Activated CD4-positive, alpha-beta T cell treated with anti-CD3 and anti-CD28 coated beads, Interleukin-2, amount 50 U/mL, for 24 hours (primary cell): ENCODE results near the gene RASGRF2.

Source experiments
- DNase-seq, 2 donors: peaks; one replicate each; pipeline ENCODE4 v3.0.0-alpha.2; 2020; ENCODE audit warnings: low read depth in 1 of 2, low spot score in 1 of 2

RASGRF2 gene

GRCh38 chr5:81167078-81167477 is 206.9 kb downstream of the RASGRF2 start:
- DNase-seq = no peak

DNA sequence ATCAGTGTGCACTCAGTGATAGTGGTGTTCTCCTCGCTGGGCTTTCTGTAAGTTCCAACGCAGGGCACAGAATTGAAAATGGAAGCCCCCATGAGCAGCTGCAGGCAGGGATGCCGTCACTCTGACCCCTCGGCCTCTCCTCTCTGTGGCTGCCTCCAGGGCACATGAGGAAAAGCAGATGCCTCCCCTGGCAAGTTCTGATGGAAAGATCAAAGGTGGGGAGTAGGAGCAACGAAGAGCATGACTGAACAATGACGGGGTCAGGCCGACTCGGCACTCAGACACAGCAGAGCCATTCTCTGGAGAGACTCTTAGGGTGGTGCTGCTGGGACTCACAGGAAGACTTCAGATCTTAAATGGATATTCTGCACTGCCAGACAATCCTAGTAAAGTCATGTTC is 207.4 kb downstream of the RASGRF2 start:
- no peak for DNase-seq

DNA sequence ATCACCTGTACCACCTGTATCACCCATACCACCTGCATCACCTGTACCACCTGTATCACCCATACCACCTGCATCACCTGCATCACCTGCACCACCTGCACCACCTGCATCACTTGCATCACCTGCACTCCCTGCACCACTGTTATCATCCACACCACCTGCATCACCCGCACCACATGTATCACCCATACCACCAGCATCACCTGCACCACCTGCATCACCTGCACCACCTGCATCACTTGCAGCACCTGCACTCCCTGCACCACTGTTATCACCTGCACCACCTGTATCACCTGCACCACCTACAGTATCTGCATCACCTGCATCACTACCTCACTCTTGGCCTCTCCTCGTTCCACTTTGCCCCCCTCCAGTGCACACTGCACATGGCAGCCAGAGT is 209.8 kb downstream of the RASGRF2 start:
- no peak for DNase-seq

- no peak for DNase-seq
Measured at GRCh38 chr5:81171769-81172168, 211.6 kb downstream of the RASGRF2 start.

- no peak for DNase-seq
Measured at GRCh38 chr5:81172710-81173109, 212.5 kb downstream of the RASGRF2 start.

DNA sequence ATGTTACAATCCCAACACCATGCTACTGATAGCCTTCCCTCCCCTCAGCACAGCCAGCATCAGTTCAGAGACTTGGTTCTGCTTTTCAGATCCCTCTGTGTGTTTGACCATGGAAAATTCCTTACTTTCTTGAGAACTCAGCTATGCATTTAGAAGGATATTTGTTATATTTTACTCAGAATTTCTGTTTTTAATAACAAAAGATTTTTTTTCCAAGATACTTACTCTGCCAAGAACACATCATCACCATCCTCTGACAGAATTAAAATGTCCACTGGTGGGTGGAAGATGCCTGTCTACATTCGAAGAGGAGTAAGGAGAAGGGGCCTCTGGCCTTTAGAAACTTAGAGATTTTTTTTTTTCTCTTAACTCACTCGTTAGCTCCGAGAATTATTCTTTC is 216.9 kb downstream of the RASGRF2 start:
- no peak for DNase-seq

- no peak for DNase-seq
Measured at GRCh38 chr5:81179959-81180358, 219.8 kb downstream of the RASGRF2 start.

GRCh38 chr5:81180780-81181460 is 220.8 kb downstream of the RASGRF2 start:
- no peak for DNase-seq

DNA sequence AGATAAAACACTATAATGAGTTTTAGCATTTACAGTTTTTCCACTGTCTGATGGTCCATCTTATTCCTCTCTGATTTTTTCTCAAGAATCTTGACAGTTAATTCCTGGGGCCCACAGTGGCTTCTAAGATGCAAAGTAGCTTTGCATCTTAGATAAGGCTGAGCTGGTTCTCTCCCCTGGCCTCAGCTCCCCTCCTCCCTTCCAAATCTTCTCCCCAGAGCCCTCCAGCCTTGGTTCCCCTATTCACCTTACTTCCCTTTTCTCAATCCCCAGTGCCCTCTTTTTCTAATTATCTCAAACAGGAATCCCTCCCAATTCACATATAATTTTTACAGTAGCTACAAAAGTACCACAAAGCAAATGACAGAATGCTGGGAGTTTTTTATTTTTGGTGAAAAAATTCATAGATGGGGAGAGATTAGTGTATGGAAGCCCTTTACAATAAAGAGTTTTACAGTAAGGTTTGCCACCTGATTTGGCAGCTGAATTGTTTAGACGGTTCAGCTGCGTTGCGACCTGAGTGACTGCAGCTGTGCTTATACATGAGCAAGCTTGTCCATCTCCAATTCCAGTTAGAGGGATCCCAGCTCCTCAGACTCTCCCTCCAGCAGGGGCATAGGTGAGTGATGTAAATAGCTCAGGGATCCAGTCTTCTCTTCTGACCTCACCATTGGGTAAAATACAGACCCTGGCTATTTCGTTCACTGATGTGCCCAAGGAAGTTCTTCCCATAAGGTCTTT is 221.6 kb downstream of the RASGRF2 start:
- no peak for DNase-seq

DNA sequence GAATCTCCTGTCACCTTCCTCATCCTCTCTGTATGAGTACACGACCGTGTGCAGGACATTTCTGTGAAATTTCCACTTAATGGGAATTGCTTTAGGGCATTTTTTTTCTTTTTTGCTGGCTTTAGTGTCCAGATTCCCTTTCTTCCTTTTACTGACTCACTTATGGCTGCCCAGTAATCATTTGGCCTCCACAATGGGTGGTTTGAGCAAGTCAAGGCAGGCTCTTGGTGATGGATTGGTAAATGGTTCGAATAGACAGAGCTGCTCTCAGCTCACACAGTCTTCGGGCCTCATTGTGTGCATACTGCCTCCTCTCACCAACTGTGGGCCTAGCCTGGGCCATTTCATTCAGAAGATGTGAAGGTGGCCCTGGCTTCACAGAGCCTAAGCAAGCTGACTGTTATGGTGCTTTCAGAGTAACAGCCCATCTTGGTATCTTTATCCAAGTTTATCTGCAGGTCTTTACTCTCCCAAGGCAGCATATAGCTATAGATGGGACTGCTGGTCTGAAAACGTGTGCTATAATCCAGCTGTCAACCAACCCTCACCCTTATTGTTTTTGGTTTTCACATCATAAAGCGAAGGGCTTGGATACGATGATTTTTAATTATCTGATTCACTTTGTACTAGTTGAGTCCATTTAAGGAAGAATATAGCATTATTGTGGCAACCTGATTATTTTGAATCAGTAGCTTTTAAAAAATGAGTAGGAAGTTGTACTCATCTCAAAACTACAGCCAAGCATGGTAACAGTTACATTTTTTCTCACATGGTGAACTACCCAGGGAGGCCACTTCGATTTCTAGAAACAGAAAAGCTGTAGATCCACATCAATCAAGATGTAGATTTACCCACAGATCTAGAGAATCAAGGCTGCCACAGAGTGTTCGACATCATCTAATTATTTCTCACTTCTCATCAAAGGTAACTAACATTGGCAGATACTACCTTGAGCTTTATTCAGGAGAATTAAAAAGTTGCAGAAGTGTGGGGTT is 222.5 kb downstream of the RASGRF2 start:
- DNase-seq = no peak

DNA sequence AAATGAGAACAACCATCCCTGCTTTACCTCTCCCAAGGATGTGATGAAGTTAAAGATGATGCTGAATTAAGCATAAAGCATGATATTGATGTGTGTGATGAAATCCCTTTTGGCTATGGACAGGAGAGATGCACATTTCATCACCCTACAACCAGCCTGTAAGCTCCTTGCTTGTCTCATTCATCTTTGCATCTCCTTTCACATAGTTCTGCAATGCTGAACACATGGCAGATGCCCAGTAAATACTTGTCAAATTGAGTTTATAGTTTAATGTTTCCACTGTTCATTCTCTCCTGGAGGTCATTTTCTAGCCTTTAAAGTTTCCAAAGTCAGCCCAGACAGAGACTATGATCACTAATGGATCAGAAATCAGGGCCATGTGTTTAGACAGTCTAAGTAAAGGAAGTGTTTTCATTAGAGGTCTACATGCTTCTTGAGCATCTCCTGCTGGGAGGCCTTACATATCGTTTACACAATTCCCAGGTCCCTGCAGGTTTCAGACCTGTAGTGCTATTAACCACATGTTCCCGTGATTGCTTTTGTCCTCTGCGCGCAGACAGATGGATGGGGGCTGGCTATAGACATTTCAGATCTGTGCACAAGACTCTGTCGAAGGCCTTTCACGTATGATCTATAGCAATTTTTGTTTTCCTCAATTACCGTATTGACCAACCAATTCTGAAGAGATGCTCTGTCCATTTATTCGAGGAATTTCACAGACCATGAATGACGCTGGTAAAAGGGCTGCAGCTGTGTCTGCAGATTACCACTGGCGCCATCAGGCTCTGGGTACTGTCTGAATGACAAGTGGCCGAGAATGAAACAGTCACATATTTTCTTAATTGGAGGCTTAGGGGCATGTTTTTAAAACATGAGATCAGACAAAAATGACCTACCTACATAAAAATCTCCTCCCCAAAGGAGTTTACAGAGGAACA is 223.9 kb downstream of the RASGRF2 start:
- DNase-seq = no peak

DNA sequence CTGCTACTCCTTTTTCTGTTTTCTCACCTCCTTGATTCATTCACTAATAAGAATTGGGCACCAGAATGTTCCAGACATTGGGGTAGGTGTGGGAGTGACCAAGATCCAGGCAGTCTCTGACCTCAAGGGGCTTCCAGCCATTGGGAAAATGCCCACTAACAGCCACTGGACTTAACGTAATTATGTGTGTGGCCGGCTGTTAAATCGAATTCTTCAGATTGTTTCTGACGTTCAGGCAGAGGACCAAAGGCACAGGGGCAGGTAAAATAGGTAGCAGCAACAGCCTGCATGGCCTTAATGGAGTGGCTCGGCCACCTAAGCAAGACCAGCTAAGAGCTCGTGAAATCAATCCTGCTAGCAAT is 224.6 kb downstream of the RASGRF2 start:
- DNase-seq = no peak

- no peak for DNase-seq
Measured at GRCh38 chr5:81187885-81188284, 227.7 kb downstream of the RASGRF2 start.

GRCh38 chr5:81188962-81189361 is 228.8 kb downstream of the RASGRF2 start:
- no peak for DNase-seq

DNA sequence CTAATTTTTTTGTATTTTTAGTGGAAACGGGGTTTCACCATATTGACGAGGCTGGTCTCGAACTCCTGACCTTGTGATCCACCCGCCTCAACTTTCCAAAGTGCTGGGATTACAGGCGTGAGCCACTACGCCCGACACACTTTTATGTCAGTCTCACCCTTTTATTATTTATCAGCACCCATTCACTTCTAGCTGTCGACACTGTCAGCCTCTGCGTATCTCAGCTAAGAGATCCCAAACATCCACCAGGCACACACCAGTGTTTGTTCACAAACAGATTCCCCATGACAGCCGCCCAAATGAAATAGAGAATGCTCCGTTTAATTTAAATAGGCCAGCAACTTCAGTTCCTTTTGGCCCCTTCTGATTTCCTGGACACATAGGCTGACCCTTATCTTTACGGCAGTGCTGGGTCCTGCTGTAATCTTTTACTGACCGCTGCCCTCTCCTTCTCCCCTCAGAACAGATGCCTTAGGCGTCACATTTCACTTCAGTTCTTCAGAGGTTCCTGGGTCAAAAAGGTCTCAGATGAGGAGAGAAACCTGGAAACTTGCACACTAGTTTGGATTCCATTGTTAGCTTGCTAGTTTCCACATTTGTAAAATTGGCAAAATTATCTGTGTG is 229.8 kb downstream of the RASGRF2 start:
- DNase-seq = no peak

- no peak for DNase-seq
Measured at GRCh38 chr5:81191726-81192372, 231.7 kb downstream of the RASGRF2 start.

DNA sequence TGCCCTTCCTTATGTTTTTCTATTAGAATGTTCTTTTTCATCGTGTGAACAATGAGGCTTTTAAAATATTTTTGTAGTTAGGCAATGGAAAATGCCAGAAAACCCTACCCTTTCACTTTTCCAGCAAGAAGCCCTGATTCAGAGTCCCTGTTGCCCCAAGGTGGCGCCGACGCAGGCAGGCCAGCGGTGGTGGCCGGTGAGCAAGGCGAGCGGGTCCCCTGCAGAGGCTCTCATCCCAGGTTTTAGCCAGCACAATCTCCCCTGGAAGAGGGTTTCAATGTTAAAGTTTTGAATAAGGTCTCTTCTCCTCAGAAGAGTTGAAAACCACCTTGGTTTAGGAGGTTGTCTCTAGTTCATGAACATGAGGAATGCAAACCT is 232.2 kb downstream of the RASGRF2 start:
- DNase-seq = no peak

DNA sequence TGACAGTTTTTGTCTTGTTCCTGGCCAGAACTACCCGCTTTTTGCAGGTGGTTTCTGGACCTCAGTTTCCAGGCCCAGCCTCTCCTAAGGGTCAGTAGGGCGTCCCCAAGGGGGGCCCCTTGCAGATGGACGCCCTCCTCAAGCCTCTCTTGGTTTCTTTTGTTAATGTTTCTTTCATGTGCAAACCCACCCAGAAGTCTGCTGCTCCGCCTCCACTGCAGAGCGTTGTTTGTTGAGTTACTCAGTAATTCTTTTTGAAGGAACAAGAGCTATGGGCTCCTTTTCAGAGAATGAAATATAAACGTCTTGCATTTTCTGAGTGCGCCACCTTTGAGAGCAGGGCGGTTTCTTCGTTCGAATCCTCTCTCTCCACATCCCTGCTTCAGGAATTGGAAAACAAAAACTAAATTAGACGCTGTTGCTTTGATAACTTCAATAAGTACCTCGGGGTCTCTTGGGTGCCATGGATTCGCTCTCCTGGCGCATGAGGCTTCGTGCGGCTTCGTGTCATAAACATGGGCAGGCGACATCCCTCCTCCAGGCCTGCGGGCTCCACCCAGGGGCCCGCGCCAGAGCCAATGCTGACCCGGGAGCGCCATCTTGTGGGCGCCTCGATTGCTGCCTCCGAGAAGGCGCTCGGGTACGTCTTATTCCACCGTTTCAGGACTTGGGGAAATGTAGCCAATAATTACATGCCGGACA is 234.6 kb downstream of the RASGRF2 start:
- peak; percentile 75 for DNase-seq

DNA sequence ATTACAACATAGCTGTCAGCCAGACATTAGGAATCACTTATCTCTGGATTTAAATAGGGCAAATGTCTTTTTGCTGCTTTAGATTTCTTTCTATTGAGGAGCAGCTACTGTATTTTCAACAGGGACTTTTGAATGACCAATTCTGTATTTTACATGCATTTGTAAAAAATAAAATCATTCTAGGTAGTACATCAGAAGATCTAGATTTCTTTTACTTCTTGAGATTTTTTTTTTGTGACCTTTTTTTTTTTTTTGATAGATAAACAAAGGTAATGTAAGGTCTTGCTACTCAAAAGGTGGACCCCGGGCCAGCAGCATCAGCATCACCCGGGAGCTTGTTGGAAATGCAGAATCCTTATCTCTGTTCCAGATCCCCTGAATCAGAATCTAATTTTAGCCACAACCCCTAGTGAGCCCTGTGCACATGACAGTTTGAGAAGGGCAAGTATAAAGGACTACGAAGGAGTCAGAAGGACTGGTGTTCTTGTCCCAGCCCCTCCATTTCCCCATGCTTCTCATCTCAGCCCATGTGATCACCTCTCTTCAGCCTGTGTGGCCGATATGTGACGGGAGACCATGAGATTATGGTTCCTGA is 235.3 kb downstream of the RASGRF2 start:
- no peak for DNase-seq
